Loucy (cell line): ENCODE results near the gene TPI1.

Source experiments
- EZH2phosphoT487 ChIP-seq: fragments of 200-600 bp; IDR thresholded peaks from 2 replicates; pipeline ENCODE4 v1.6.1; 2018; ENCODE audit warnings: antibody characterized with exemption, mild to moderate bottlenecking, moderate library complexity, borderline replicate concordance
- TF ChIP-seq, protein P1 (sequence below): fragments of 200-600 bp; sonication (generic); conservative IDR thresholded peaks from 2 replicates; pipeline ENCODE4 v1.5.1; 2014; ENCODE audit warnings: mild to moderate bottlenecking, antibody characterized with exemption, low read length

GRCh38 chr12:6830999-6831398, 36.3 kb upstream of the TPI1 start:
- TF ChIP-seq, protein P1, sequence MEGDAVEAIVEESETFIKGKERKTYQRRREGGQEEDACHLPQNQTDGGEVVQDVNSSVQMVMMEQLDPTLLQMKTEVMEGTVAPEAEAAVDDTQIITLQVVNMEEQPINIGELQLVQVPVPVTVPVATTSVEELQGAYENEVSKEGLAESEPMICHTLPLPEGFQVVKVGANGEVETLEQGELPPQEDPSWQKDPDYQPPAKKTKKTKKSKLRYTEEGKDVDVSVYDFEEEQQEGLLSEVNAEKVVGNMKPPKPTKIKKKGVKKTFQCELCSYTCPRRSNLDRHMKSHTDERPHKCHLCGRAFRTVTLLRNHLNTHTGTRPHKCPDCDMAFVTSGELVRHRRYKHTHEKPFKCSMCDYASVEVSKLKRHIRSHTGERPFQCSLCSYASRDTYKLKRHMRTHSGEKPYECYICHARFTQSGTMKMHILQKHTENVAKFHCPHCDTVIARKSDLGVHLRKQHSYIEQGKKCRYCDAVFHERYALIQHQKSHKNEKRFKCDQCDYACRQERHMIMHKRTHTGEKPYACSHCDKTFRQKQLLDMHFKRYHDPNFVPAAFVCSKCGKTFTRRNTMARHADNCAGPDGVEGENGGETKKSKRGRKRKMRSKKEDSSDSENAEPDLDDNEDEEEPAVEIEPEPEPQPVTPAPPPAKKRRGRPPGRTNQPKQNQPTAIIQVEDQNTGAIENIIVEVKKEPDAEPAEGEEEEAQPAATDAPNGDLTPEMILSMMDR, result no peak
- no peak for TF ChIP-seq EZH2phosphoT487
